ENCODE data around the gene SMURF1.

SMURF1 gene

GRCh38 chr7:99141334-99141733, 2.6 kb downstream of the SMURF1 start:
- no peak for DNase-seq

- no peak for DNase-seq
Observed at GRCh38 chr7:99140813-99141212, 3.1 kb downstream of the SMURF1 start.

DNA sequence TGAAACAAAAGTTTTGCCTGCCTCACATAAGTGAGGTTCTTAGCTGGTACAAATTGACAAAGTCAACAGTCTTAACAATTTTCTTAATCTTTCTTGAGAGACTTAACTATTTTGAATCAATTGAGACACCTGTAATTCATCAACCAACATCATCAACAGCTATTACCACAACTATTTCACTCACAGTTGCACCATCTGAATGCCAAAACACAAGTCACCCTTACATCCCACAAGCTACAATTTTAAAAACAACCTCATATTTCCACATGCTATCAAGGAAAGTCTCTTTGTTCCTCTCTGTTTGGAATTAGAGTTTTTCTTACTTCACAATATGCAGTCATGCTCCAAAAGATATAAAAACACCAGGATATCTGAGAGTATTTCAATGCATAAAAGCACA, 4.9 kb downstream of the SMURF1 start:
- no peak for DNase-seq

DNA sequence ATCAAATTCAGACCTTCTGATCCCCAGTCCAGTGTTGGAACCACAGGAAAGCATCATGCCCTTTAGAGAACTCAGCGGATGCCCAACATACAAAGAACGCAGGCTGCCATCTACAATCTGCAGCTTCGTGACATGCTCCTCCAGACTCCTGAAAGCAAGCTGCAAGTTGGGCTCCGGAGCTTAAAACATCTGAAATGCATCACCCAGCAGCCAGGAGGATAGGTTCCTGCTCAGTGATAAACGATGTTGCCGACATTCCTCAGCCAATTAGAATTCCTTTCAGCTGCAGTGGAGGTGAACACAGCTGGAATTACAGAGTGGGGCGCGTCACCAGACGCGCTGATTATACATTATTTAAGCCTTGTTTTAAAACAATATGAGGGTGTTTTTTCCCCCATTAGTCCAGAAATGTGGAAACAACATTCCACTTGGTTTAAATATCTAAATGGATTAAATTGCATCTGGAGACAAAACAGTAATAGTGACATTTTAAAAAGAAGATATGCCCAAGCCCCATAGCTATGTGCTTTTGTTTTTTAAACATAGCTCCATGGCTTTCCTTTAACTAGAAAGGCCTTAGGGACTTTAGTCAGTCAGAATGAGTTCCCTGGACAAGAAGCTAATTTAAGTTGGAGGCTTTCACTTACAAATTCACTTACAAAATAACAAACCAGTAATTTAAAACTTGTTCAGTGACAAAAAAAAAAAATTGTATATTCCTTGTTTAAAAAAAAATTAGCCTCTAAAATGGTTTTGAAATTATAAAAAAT, 6.3 kb downstream of the SMURF1 start:
- no peak for DNase-seq

- DNase-seq = no peak
Observed at GRCh38 chr7:99135938-99136337, 8.0 kb downstream of the SMURF1 start.

DNA sequence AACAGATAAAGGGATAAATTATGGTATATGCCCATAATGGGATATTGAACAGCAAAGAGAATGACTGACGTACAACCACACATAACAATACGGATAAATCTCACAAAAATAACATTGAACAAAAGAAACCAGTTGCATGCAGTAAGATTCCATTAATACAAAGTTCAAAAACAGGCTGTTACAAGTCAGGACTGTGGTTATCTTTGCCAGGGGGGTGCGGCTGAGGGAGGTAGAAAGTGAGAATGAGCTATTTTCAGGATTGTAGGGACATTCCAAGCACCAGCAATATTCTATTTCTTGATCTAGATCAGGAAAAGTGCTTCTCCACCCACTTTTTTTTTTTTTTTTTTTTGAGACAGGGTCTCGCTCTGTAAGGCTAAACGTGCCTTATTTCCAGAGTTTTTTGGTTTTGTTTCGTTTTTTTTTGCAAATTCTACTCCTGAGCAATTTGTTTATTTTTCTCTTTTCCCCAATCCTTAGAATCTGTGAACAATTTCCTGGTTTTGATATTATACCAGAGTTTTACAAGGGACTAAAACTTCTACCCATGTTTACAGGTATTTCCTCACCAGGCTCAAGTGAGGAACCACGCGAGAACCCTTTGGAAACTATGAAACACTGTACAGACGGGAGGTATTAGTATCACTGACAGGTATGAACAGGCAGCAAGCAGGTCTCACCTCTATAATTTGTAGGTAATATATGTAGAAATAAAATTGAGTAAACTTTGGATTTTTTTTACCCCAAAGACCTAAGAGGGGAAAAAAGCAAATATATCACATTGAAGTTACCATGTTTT, 9.9 kb downstream of the SMURF1 start:
- DNase-seq = no peak

DNA sequence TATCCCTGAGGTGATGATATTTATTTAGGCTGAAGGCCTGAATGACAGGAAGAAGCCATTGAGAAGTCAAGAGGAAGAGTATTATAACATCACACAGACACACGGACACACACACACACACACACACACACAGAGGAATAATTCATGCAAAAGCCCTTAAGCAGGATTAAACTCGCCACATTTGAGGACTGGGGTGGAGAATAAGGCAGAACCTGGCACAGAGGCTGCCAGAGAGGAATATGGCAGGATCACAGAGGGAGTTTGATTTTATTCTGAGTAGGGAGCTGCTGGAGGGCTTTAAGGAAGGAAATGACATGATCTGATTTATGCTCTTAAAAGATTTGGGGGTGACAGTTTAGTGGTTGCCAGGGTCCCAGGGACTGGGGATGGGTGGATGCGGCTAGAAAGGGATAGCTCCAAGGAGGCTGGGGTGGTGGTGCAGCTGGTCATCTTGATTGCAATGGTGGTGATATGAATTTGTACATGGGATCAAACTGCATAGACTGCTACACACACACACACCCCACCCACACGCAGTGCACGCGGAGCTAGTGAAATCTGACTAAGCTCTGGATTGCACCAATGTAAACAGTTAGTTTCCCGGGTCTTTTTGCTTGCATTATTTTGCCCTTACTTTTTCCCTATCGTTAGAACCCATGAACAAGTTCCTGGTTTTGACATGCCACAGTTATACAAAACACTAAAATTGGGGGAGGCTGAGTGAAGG, 11.2 kb downstream of the SMURF1 start:
- no peak for DNase-seq

DNA sequence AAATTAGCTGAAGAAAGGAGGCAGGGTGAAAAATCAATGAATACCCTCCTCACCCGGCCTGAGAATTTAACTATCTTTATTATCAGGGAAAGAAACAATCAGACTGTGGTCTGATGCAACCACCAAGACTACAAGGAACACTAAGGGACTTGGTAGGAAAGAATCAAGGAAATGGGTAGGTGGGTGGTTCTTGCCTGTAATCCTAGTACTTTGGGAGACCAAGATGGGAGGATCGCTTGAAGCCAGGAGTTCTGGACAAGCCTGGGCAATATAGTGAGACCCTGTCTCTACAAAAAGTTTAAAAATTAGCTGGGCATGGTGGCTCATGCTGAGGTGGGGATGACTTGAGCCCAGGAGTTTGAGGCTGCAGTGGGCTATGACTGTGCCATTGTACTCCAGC, 12.6 kb downstream of the SMURF1 start:
- no peak for DNase-seq

DNA sequence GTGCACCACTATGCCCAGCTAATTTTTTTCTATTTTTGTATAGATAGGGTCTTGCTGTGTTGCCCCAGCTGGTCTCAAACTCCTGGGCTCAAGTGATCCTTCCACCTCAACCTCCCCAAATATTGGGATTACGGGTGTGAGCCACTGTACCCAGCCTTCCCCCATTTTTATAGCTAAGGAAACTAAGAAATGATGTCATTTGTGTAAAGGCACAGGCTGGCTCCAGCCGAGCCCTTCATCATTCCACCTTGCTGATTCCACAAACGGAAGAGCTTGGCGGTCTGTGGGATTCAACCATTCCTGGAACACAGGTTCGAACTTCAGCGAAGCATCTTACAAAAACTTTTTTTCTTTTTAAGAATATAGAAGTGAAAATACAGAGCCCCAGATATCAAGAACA, 14.4 kb downstream of the SMURF1 start:
- no peak for DNase-seq

DNA sequence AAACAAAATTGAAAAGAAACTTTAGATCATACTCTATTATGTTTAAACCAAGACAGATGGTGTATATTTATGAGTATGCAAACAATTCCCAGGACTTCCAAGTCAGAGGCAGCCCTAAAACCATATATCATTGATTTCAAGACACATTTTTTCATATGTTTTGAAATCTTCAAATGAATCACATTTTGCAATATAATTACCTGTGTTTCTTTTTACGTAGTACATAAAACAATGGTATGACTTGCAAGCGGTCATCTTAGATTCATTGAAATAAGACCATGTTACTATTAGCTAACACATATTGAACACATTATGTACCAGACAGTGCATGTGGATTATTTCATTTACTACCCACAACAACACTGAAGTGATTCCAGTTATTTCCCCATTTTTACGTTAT, 14.9 kb downstream of the SMURF1 start:
- DNase-seq = no peak

DNA sequence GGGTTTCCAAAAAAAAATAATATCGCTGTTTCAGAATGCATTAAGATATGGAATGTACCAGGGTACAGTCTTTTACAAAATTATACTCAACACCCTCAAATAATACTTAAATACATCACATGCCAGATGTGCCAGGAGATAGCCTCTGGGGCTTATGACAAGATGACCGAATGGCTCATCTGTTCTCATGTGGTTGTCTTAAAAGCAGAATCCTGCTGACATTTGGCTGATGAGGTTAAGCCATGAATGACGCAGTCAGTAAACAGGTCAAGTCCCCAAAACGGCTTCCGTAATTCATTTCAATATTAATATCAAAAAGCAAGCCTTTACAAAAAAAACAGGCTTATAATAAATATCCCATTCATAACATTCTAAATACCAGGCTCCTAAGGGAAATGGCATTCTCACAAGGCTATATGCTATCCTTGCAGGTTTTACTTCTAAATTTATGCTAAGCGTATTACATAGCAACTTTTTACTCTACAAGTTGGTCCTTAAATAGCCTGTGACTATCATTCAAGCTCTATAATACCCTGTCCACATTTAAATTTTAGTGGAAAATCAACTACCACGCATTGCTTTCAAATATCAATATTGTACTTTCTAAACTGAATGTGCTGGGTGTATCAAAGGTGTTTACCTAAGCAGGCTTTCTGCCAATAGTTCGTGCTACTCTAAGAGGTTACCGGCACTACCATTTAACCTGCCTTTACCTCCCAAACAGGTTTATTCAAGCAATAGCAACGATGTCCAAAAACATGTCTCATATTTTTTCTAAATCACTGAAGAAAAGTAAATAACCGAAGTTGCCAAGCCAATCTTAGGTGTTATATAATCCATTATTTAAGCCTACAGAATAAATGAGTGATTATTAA, 15.6 kb downstream of the SMURF1 start:
- DNase-seq = no peak

GRCh38 chr7:99127636-99128035, 16.3 kb downstream of the SMURF1 start:
- no peak for DNase-seq

- DNase-seq = no peak
Observed at GRCh38 chr7:99126921-99127553, 16.9 kb downstream of the SMURF1 start.

DNA sequence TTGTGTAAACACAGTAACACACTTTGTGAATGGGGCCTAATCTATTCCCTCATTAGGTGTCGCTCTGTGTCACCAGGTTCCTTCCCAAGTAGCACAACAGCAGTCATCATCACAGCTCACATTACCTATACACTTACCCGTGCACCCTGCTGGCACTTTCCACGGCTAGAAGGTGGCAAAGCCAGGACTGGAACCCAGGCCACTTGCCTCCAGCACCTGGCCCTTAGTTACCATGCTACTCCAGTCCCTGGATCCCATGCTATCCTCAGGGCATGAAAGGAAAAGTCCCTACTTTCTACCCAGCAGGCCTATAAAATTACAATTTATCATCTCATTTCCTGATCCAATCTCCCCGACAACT, 18.4 kb downstream of the SMURF1 start:
- peak; percentile 16 for DNase-seq

DNA sequence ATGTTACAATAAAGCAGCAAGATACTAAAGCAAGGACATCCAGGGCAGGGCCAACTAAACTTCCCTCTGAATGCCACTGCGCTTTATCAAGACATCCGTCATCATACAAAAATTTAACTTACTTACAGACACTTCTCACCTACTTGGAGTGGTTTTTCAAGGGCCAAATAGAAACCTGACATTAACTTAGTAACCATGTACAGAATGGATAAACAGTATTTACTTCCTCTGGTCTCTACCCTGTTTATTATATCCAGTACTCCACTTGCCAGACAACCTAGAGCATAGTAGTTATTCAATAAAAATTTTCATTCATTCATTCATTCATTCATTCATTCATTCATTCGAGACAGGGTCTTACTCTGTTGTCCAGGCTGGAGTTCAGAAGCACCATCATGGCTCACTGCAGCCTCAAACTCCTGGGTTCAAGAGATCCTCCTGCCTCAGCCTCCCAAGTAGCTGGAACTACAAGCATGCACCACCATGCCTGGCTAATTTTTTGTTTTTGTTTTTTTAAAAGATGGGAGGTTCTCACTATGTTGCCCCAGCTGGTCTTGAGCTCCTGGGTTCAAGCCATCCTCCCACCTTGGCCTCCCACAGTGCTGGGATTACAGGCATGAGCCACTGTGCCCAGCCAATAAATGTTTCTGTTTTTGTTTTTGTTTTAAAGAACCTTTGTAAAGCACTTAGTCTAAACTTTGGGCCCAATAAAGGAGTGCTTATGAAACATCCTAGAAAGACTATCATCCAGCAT, 19.0 kb downstream of the SMURF1 start:
- no peak for DNase-seq

GRCh38 chr7:99124236-99124635, 19.7 kb downstream of the SMURF1 start:
- DNase-seq = no peak

DNA sequence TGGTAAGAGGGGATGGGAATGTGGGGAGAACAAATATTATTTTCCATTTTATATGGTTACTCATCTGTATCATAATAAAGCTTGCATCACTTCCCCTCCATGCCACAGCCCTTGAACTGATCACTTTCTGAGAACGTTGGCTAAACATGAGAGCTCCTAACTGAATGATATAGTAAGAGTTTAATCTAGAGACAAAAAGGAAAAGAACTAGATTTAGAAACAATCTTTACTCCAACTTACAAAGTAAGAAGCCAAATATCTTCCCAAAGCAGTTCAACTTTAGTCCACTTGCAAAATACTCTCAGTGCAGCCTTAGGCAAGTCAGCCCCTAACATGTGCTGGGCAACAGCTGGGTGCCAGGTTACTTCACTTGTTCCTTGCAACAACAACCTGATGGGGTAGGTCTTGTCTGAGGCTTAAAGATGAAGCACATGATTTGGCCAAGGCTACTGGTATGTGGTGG, 20.3 kb downstream of the SMURF1 start:
- DNase-seq = no peak

GRCh38 chr7:99122762-99123161, 21.1 kb downstream of the SMURF1 start:
- no peak for DNase-seq

DNA sequence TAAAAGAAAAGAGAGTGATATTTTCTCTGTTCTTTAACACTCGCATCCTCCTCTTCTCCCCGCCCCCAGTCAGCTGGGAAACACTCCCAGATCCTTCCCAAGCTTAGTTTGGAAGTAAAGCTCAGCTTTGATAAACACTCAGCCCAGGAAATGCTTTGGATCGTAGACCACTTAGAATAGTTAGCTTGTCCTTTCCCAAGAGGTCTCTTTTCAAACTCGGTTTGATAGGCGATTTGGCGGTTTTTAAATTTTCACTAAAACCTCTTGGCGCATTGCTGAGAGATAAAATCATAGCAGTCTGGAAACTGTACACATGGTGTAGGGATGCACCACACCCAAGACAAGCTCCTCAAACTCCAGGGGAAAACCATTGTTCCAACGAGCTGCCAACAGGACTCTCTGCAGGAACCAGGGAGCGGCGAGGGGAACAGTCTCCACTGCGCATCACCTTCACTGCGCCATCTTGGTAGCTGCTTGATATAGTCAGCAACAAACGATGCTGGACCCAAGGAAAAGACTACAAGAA, 22.3 kb downstream of the SMURF1 start:
- no peak for DNase-seq

GRCh38 chr7:99120916-99121315, 23.0 kb downstream of the SMURF1 start:
- DNase-seq = no peak

- DNase-seq = no peak
Observed at GRCh38 chr7:99120501-99120900, 23.4 kb downstream of the SMURF1 start.
